ENCODE data around the gene EIF4G1. TPM values are rescaled to one million over a fixed set of nuclear protein-coding genes. Genes with fewer than 3 reads are reported as not detected.

The EIF4G1 gene
- total RNA-seq, 1 experiment from 2014 or later = 522 TPM

GRCh38 chr3:184315543-184315867 lies 1.1 kb downstream of the EIF4G1 start:
- Mint-ChIP-seq H3K27me3 (ENCODE audit: insufficient read depth, unreplicated experiment) (no peaks in the 10 kb centered on the region), H3K4me1 (ENCODE audit: insufficient read depth, unreplicated experiment) (peaks cover 34% of the 10 kb centered on the region), H3K27ac (ENCODE audit: low read depth, unreplicated experiment) (peak overlapping the region; percentile 88), H3K9me3 (ENCODE audit: unreplicated experiment) (no peaks in the 10 kb centered on the region), H3K36me3 (ENCODE audit: insufficient read depth, unreplicated experiment) (peaks cover 44% of the 10 kb centered on the region), H3K4me3 (ENCODE audit: unreplicated experiment) (peak overlapping the region; percentile 87)
- ChIA-PET CTCF (interaction anchor here (1.7 kb wide), 1 partner anchor 10 kb away, joined by 7 read pairs; no protein-coding TSS in a partner anchor), POLR2A (interaction anchor here (0.8 to 2.7 kb wide), 8 partner anchors 12 to 427 kb away, joined by 3 to 12 read pairs (median 4); partner anchors contain the start of genes CLCN2, EIF2B5, POLR2H and PSMD2)
- DNase-seq (ENCODE audit: unreplicated experiment) = no peak
- TSS peak; percentile 28 for BruUV-seq (replicated peaks)
- TF ChIP-seq CTCF (IDR thresholded peaks at IDR 0.05; ENCODE audit: unreplicated experiment) = no peak
- intact Hi-C loops (cut with micrococcal nuclease) = loop anchor here (2.0 kb wide), 1 partner anchor 47 kb away; no protein-coding TSS in a partner anchor

GRCh38 chr3:184315871-184316661 lies 1.7 kb downstream of the EIF4G1 start:
- Mint-ChIP-seq H3K4me1 (ENCODE audit: insufficient read depth, unreplicated experiment) (peaks cover 38% of the 10 kb centered on the region), H3K27me3 (ENCODE audit: insufficient read depth, unreplicated experiment) (no peaks in the 10 kb centered on the region), H3K36me3 (ENCODE audit: insufficient read depth, unreplicated experiment) (peaks cover 49% of the 10 kb centered on the region), H3K9me3 (ENCODE audit: unreplicated experiment) (no peaks in the 10 kb centered on the region), H3K4me3 (ENCODE audit: unreplicated experiment) (peak overlapping the region; percentile 87), H3K27ac (ENCODE audit: low read depth, unreplicated experiment) (peak overlapping the region; percentile 88)
- CTCF ChIA-PET = interaction anchor here (1.7 kb wide), 1 partner anchor 10 kb away, joined by 7 read pairs; no protein-coding TSS in a partner anchor
- POLR2A ChIA-PET = interaction anchor here (0.6 to 2.7 kb wide), 9 partner anchors 10 to 181 kb away, joined by 3 to 12 read pairs (median 3); partner anchors contain the start of genes CLCN2, EIF2B5, POLR2H and PSMD2
- no TSS peak for BruUV-seq (replicated peaks)
- no peak for TF ChIP-seq CTCF (IDR thresholded peaks at IDR 0.05; ENCODE audit: unreplicated experiment)
- no peak for DNase-seq (ENCODE audit: unreplicated experiment)
- intact Hi-C loops (cut with micrococcal nuclease) = loop anchor here (2.0 kb wide), 1 partner anchor 47 kb away; no protein-coding TSS in a partner anchor

- no peak for TF ChIP-seq CTCF (IDR thresholded peaks at IDR 0.05; ENCODE audit: unreplicated experiment)
- H3K4me1 Mint-ChIP-seq (ENCODE audit: insufficient read depth, unreplicated experiment) = peaks cover 39% of the 10 kb centered on the region
- intact Hi-C loops (cut with micrococcal nuclease) = no loop called here
- no peak for DNase-seq (ENCODE audit: unreplicated experiment)
- no peaks in the 10 kb centered on the region for H3K27me3 Mint-ChIP-seq (ENCODE audit: insufficient read depth, unreplicated experiment)
- no TSS peak for BruUV-seq (replicated peaks)
- ChIA-PET CTCF (interaction anchor here (1.7 kb wide), 1 partner anchor 11 kb away, joined by 7 read pairs; no protein-coding TSS in a partner anchor), POLR2A (interaction anchor here (1.2 to 2.7 kb wide), 4 partner anchors 16 to 181 kb away, joined by 3 to 12 read pairs (median 8); partner anchors contain the start of genes CLCN2, EIF2B5 and POLR2H)
- no peaks in the 10 kb centered on the region for H3K9me3 Mint-ChIP-seq (ENCODE audit: unreplicated experiment)
- H3K36me3 Mint-ChIP-seq (ENCODE audit: insufficient read depth, unreplicated experiment) = peaks cover 57% of the 10 kb centered on the region
- peak overlapping the region; percentile 88 for H3K27ac Mint-ChIP-seq (ENCODE audit: low read depth, unreplicated experiment)
- H3K4me3 Mint-ChIP-seq (ENCODE audit: unreplicated experiment) = peak overlapping the region; percentile 87
Measured at GRCh38 chr3:184316792-184317191, 2.4 kb downstream of the EIF4G1 start.

GRCh38 chr3:184317201-184317600 lies 2.8 kb downstream of the EIF4G1 start:
- intact Hi-C loops (cut with micrococcal nuclease) = no loop called here
- Mint-ChIP-seq H3K4me3 (ENCODE audit: unreplicated experiment) (peak overlapping the region; percentile 87), H3K4me1 (ENCODE audit: insufficient read depth, unreplicated experiment) (peaks cover 39% of the 10 kb centered on the region), H3K9me3 (ENCODE audit: unreplicated experiment) (no peaks in the 10 kb centered on the region), H3K27ac (ENCODE audit: low read depth, unreplicated experiment) (peak overlapping the region; percentile 49), H3K36me3 (ENCODE audit: insufficient read depth, unreplicated experiment) (peaks cover 61% of the 10 kb centered on the region), H3K27me3 (ENCODE audit: insufficient read depth, unreplicated experiment) (no peaks in the 10 kb centered on the region)
- BruUV-seq (replicated peaks) = no TSS peak
- POLR2A ChIA-PET = interaction anchor here (1.8 to 2.9 kb wide), 3 partner anchors 45 to 182 kb away, joined by 9 to 18 read pairs (median 12); partner anchors contain the start of genes CLCN2, EIF2B5 and POLR2H
- no peak for TF ChIP-seq CTCF (IDR thresholded peaks at IDR 0.05; ENCODE audit: unreplicated experiment)
- CTCF ChIA-PET = no interaction called here
- DNase-seq (ENCODE audit: unreplicated experiment) = no peak

All from MCF 10A (cell line).